Parathyroid adenoma (tissue), 2 donors: ENCODE results near the gene STMN3.
A peak's percentile ranks its signal among the peaks of the same experiment; 100 is the strongest.

Experiments
- H2AFZ ChIP-seq: fragments of 300-600 bp; sonication (generic); one replicate; pipeline ENCODE4 v1.7.0; 2017; ENCODE audit warnings: antibody characterized with exemption, mild to moderate bottlenecking
- H3K27ac ChIP-seq: fragments of 300-600 bp; sonication (generic); one replicate; pipeline ENCODE4 v1.7.0; 2017
- H3K27me3 ChIP-seq: fragments of 300-600 bp; sonication (generic); one replicate; pipeline ENCODE4 v1.7.0; 2017; ENCODE audit warnings: low read length; ENCODE audit not compliant: control insufficient read depth, insufficient read depth
- H3K36me3 ChIP-seq: fragments of 300-600 bp; sonication (generic); one replicate; pipeline ENCODE4 v1.7.0; 2017; ENCODE audit warnings: low read length; ENCODE audit not compliant: control insufficient read depth, insufficient read depth
- H3K4me1 ChIP-seq: fragments of 300-600 bp; sonication (generic); one replicate; pipeline ENCODE4 v1.7.0; 2017; ENCODE audit warnings: control low read depth
- H3K4me2 ChIP-seq: fragments of 300-600 bp; sonication (generic); one replicate; pipeline ENCODE4 v1.7.0; 2017; ENCODE audit warnings: low read length
- H3K4me3 ChIP-seq: fragments of 300-600 bp; sonication (generic); one replicate; pipeline ENCODE4 v1.7.0; 2017; ENCODE audit warnings: low read depth, low read length
- H3K79me2 ChIP-seq: fragments of 300-600 bp; sonication (generic); one replicate; pipeline ENCODE4 v1.7.0; 2017; ENCODE audit warnings: control low read depth
- H3K9ac ChIP-seq: fragments of 300-600 bp; sonication (generic); one replicate; pipeline ENCODE4 v1.7.0; 2017; ENCODE audit warnings: mild to moderate bottlenecking
- H3K9me3 ChIP-seq: fragments of 300-600 bp; sonication (generic); one replicate; pipeline ENCODE4 v1.7.0; 2017; ENCODE audit warnings: low read length; ENCODE audit not compliant: control insufficient read depth
- CTCF ChIP-seq: fragments of 300-600 bp; sonication (generic); IDR thresholded peaks from one replicate; pipeline ENCODE4 v1.7.0; 2017; ENCODE audit warnings: antibody characterized with exemption, mild to moderate bottlenecking
- donor health status: primary hyperparathyroidism.

STMN3 gene

DNA sequence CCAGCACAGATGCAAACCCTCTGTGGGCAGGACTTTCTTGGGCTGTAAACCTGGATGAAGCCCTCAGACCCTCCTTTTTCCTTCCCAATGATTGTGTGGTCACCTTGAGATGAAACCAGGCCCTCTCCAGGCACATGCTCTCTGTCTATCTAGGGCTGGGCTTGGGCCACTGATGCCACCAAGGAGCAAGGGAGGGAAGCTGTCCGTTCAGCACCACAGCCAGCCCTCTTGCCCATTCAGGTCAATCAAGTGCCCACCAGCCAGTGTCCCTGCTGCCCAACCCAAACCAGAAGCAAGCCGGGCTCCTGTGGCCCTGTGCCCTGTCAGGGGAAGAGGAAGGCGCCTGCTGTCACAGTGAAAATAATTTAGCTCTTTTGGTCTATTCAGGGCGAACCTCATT, 8.0 kb downstream of the STMN3 start:
- Histone ChIP-seq H3K79me2 (no peaks in the 10 kb centered on the region), H3K36me3 (no peaks in the 10 kb centered on the region), H3K27ac (no peak overlapping the region), H3K4me1 (peaks cover 8% of the 10 kb centered on the region), H3K9me3 (no peaks in the 10 kb centered on the region), H3K27me3 (no peaks in the 10 kb centered on the region), H3K4me3 (no peak overlapping the region), H2AFZ (no peak overlapping the region), H3K9ac (no peak overlapping the region), H3K4me2 (no peak overlapping the region)
- no peak for TF ChIP-seq CTCF

- no peak overlapping the region for H3K9ac ChIP-seq
- H3K79me2 ChIP-seq = no peaks in the 10 kb centered on the region
- no peaks in the 10 kb centered on the region for H3K36me3 ChIP-seq
- no peak overlapping the region for H2AFZ ChIP-seq
- H3K27ac ChIP-seq = no peak overlapping the region
- TF ChIP-seq CTCF = no peak
- H3K4me3 ChIP-seq = no peak overlapping the region
- H3K27me3 ChIP-seq = no peaks in the 10 kb centered on the region
- no peaks in the 10 kb centered on the region for H3K9me3 ChIP-seq
- peaks cover 8% of the 10 kb centered on the region for H3K4me1 ChIP-seq
- H3K4me2 ChIP-seq = no peak overlapping the region
These were observed 9.3 kb downstream of the STMN3 start for GRCh38 chr20:63643946-63644345.

GRCh38 chr20:63643499-63643898, 9.7 kb downstream of the STMN3 start:
- Histone ChIP-seq H3K4me3 (no peak overlapping the region), H3K79me2 (no peaks in the 10 kb centered on the region), H3K27me3 (no peaks in the 10 kb centered on the region), H3K9ac (no peak overlapping the region), H3K9me3 (no peaks in the 10 kb centered on the region), H3K36me3 (no peaks in the 10 kb centered on the region), H3K27ac (no peak overlapping the region), H3K4me1 (peaks cover 8% of the 10 kb centered on the region), H3K4me2 (no peak overlapping the region), H2AFZ (no peak overlapping the region)
- TF ChIP-seq CTCF = no peak

DNA sequence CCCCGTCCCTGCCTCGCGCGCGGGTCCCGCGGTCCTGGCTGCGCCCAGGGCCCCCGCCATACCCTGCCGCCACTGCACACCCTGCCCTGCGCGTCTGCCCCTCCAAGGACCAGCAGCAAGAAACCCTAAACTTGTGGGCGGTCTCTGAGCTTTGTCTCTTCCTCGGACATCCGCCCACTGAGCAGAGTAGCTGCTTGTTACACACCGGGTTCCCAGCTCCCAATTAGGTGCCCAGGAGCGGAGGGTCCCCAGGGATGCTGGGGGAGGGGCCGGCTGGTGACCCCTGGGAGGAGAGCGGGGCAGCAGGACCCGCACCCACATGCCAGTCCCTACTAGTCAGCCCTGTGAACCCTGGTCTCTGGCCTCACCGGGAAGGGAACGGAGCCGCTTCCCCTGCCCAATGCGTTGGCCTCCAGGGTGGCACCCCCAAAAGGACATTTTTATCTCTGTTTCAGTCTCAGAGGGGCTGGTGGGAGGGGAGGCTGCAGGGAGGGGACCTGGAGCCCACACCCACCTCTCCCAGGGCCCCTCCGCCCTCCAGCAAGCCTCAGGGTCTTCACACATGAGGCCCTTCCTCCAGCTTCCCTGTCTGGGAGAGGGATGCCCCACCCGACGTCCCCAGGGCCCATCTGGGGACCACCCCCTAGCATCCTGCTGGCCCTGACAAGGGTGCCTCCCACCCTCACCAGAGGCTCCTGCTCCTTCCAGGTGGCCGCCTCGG, 10.5 kb downstream of the STMN3 start:
- H3K36me3 ChIP-seq = no peaks in the 10 kb centered on the region
- H3K27me3 ChIP-seq = no peaks in the 10 kb centered on the region
- H3K4me3 ChIP-seq = peak overlapping the region; percentile 52
- no peak overlapping the region for H3K9ac ChIP-seq
- peak overlapping the region; percentile 69 for H2AFZ ChIP-seq
- TF ChIP-seq CTCF = no peak
- H3K9me3 ChIP-seq = no peaks in the 10 kb centered on the region
- no peak overlapping the region for H3K27ac ChIP-seq
- peak overlapping the region; percentile 95 for H3K4me2 ChIP-seq
- no peaks in the 10 kb centered on the region for H3K79me2 ChIP-seq
- H3K4me1 ChIP-seq = peaks cover 8% of the 10 kb centered on the region
